Prostate gland (tissue), 2 donors: ENCODE data around the gene NCR3LG1. TPM values are rescaled to one million over a fixed set of nuclear protein-coding genes. Genes with fewer than 3 reads are reported as not detected.
A peak's percentile ranks its signal among the peaks of the same experiment; 100 is the strongest.

Experiments used
- DNase-seq: peaks from one replicate; pipeline ENCODE4 v3.0.0-alpha.2; 2019; ENCODE audit warnings: low spot score
- H3K27ac ChIP-seq, 2 donors: fragments of 200-600 bp; sonication (generic); 2 replicates each; pipeline ENCODE4 v1.5.1; 2017 to 2019
- H3K27me3 ChIP-seq: fragments of 200-600 bp; sonication (generic); replicated peaks from 2 replicates; pipeline ENCODE4 v1.5.1; 2019; ENCODE audit not compliant: insufficient read depth
- H3K36me3 ChIP-seq, 2 donors: fragments of 200-600 bp; sonication (generic); 1 replicate in 1 of 2; 2 replicates in 1 of 2; pipeline versions ENCODE4 v1.5.1 to v1.8.1; 2017 to 2019
- H3K4me1 ChIP-seq: fragments of 200-600 bp; sonication (generic); replicated peaks from 2 replicates; pipeline ENCODE4 v1.5.1; 2019
- H3K4me3 ChIP-seq, 2 donors: fragments of 200-600 bp; sonication (generic); 2 replicates each; pipeline ENCODE4 v1.5.1; 2017 to 2019
- H3K9me3 ChIP-seq: fragments of 200-600 bp; sonication (generic); 2 replicates; pipeline ENCODE4 v1.5.1; 2017
- POLR2A ChIP-seq: fragments of 450-650 bp; IDR thresholded peaks from one replicate; pipeline ENCODE4 v1.6.1; 2016; ENCODE audit warnings: antibody characterized with exemption, mild to moderate bottlenecking
- POLR2AphosphoS5 ChIP-seq: sonication (generic); formaldehyde crosslinking; IDR thresholded peaks from one replicate; pipeline ENCODE4 v1.6.1; 2017; ENCODE audit warnings: antibody characterized with exemption
- WGBS: methylation state at CpG from one replicate; pipeline ENCODE4 v1.1.5; 2018; 5-methylcytosine and 5-hydroxymethylcytosine counted together
- intact Hi-C: fragments of 100-400 bp; cut with DNase I; formaldehyde crosslinking; loops from one replicate; pipeline ENCODE4 v1.14.2; 2022
- total RNA-seq, 2 donors: library from RNA; depleted of rRNA; stranded (reverse); fragments of >200 nt; gene quantifications; one replicate each; pipeline ENCODE4 v1.1.0, GENCODE V29; 2016
- TF ChIP-seq, protein P1 (sequence below), 4 experiments: fragments of 200-600 bp in 2 of 4; fragments of 450-650 bp in 2 of 4; sonication (generic) in 2 of 4; IDR thresholded peaks; 1 replicate in 3 of 4; 2 replicates in 1 of 4; pipeline ENCODE4 v1.5.1; 2016 to 2019; ENCODE audit warnings: antibody characterized with exemption in 4 of 4, mild to moderate bottlenecking in 2 of 4, moderate library complexity in 2 of 4

NCR3LG1 gene
- total RNA-seq, 2 donors from 2014 or later = 0.41 to 5.9 TPM

DNA sequence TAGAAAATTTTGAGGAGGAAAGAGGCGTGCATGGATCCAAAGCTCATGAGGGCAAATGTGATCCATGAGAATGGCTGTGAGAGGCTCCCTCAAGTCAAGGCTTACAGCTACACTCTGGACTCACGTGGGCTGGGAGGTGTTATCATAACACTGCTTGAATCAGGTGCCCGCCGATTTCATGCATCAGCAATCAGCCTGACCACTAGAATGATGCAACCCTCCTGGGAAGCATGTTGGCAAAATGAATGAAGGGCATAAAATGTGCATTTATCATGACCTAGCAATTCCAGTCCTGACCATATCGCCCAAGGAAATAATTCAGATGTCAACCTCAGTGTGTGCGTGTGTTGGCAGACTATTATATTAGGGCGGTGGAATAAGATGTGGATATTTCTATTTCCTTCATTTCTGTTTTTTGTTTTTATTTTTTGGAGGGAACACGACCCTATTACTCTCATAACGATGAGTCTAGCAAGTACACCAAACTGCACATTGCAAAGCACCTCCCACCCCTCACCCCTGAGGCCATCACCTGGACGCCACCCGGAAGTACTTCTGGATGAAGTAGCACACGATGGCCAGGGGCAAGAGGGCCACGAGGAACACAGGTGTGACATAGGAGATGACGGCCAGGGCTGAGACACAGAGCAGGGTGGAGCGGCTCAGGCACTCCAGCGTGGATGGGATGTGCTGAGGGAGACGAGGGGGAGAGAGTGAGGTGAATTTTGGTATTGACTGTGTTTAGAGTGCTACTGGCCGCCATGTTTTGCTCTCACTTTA lies 52.6 kb downstream of the NCR3LG1 start:
- DNase-seq = no peak

GRCh38 chr11:17405232-17406005 lies 53.8 kb downstream of the NCR3LG1 start:
- 37% methylated on average over 14 of the region's 15 CpGs for WGBS
- Histone ChIP-seq H3K9me3 (no peaks in the 10 kb centered on the region), H3K27me3 (no peaks in the 10 kb centered on the region), H3K27ac (peak overlapping the region; percentile 60 to 82), H3K4me1 (peaks cover 4% of the 10 kb centered on the region), H3K36me3 (no peaks in the 10 kb centered on the region), H3K4me3 (no peak overlapping the region)
- DNase-seq = peak; percentile 81
- TF ChIP-seq, protein P1, sequence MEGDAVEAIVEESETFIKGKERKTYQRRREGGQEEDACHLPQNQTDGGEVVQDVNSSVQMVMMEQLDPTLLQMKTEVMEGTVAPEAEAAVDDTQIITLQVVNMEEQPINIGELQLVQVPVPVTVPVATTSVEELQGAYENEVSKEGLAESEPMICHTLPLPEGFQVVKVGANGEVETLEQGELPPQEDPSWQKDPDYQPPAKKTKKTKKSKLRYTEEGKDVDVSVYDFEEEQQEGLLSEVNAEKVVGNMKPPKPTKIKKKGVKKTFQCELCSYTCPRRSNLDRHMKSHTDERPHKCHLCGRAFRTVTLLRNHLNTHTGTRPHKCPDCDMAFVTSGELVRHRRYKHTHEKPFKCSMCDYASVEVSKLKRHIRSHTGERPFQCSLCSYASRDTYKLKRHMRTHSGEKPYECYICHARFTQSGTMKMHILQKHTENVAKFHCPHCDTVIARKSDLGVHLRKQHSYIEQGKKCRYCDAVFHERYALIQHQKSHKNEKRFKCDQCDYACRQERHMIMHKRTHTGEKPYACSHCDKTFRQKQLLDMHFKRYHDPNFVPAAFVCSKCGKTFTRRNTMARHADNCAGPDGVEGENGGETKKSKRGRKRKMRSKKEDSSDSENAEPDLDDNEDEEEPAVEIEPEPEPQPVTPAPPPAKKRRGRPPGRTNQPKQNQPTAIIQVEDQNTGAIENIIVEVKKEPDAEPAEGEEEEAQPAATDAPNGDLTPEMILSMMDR (IDR thresholded peaks at IDR 0.05) = peak in 1 of 4 experiments; percentile 19
- TF ChIP-seq POLR2AphosphoS5 (peak; percentile 86), POLR2A (no peak)
- intact Hi-C loops = no loop called here

More for the DNA sequence above, 52.6 kb downstream of the NCR3LG1 start:
- WGBS = 91% methylated on average over 18 of the region's 18 CpGs
- Histone ChIP-seq H3K4me3 (no peak overlapping the region), H3K9me3 (no peaks in the 10 kb centered on the region), H3K27ac (peak overlapping the region in 1 of 2 donors; percentile 82), H3K27me3 (no peaks in the 10 kb centered on the region), H3K36me3 (no peaks in the 10 kb centered on the region), H3K4me1 (peaks cover 4% of the 10 kb centered on the region)
- intact Hi-C loops = no loop called here
- TF ChIP-seq, protein P1 (IDR thresholded peaks at IDR 0.05) = no peak
- TF ChIP-seq POLR2AphosphoS5 (no peak), POLR2A (no peak)

GRCh38 chr11:17406082-17406817 lies 54.6 kb downstream of the NCR3LG1 start:
- Histone ChIP-seq H3K27me3 (no peaks in the 10 kb centered on the region), H3K27ac (peak overlapping the region; percentile 60 to 82), H3K9me3 (no peaks in the 10 kb centered on the region), H3K36me3 (no peaks in the 10 kb centered on the region), H3K4me1 (peaks cover 6% of the 10 kb centered on the region), H3K4me3 (no peak overlapping the region)
- TF ChIP-seq POLR2A = no peak
- TF ChIP-seq POLR2AphosphoS5 = no peak
- TF ChIP-seq, protein P1 (IDR thresholded peaks at IDR 0.05) = no peak
- intact Hi-C loops = no loop called here
- 80% methylated on average over 8 of the region's 8 CpGs for WGBS
- DNase-seq = no peak

- H3K27me3 ChIP-seq = no peaks in the 10 kb centered on the region
- H3K27ac ChIP-seq = peak overlapping the region; percentile 60 to 82
- H3K36me3 ChIP-seq = no peaks in the 10 kb centered on the region
- intact Hi-C loops = no loop called here
- no peaks in the 10 kb centered on the region for H3K9me3 ChIP-seq
- peaks cover 9% of the 10 kb centered on the region for H3K4me1 ChIP-seq
- DNase-seq = no peak
- H3K4me3 ChIP-seq = no peak overlapping the region
- whole genome bisulfite sequencing = 92% methylated on average over 13 of the region's 13 CpGs
- TF ChIP-seq, protein P1 (IDR thresholded peaks at IDR 0.05) = no peak
- TF ChIP-seq POLR2A (no peak), POLR2AphosphoS5 (no peak)
Measured at GRCh38 chr11:17406818-17407149, 55.2 kb downstream of the NCR3LG1 start.
